Activated T-helper 1 cell treated with anti-CD3 and anti-CD28 coated beads, Interleukin-12 subunit alpha, Interleukin-12 subunit beta, Interleukin-2, Interleukin-4 antibody, amounts not matched to agents 30 ng/mL and 10 ng/mL and 1 ng/mL, durations not matched to agents 14 hours and 24 hours and 36 hours (primary cell): Measurements from ENCODE around the gene TMEM266. TPM values are rescaled to one million over a fixed set of nuclear protein-coding genes. Genes with fewer than 3 reads are reported as not detected.

Experiments used
- DNase-seq: peaks from one replicate; pipeline ENCODE4 v3.0.0; 2021; ENCODE audit warnings: low spot score
- H3K27ac Mint-ChIP-seq: one replicate; pipeline ENCODE4 v1.8.0; 2021; ENCODE audit warnings: mild to moderate bottlenecking, mixed read lengths
- H3K27me3 Mint-ChIP-seq: one replicate; pipeline ENCODE4 v1.8.0; 2022; ENCODE audit warnings: mild to moderate bottlenecking, moderate library complexity, mixed read lengths; ENCODE audit not compliant: insufficient read depth
- H3K36me3 Mint-ChIP-seq: one replicate; pipeline ENCODE4 v1.8.0; 2021; ENCODE audit warnings: low read depth, mixed read lengths
- H3K4me1 Mint-ChIP-seq: one replicate; pipeline ENCODE4 v1.8.0; 2021; ENCODE audit warnings: low read depth, mixed read lengths
- H3K4me3 Mint-ChIP-seq: one replicate; pipeline ENCODE4 v1.8.0; 2021; ENCODE audit warnings: mild to moderate bottlenecking, moderate library complexity, mixed read lengths
- H3K9me3 Mint-ChIP-seq: one replicate; pipeline ENCODE4 v1.8.0; 2021; ENCODE audit warnings: mixed read lengths
- intact Hi-C: fragments of 100-400 bp; cut with micrococcal nuclease; formaldehyde crosslinking; loops from one replicate; pipeline ENCODE4 v1.15.1; 2024
- total RNA-seq: library from RNA; stranded (reverse); gene quantifications from 2 replicates; pipeline ENCODE4 v1.2.3, GENCODE V29; 2022

Gene TMEM266
- total RNA-seq, 1 donor from 2014 or later, result 0.16 TPM

DNA sequence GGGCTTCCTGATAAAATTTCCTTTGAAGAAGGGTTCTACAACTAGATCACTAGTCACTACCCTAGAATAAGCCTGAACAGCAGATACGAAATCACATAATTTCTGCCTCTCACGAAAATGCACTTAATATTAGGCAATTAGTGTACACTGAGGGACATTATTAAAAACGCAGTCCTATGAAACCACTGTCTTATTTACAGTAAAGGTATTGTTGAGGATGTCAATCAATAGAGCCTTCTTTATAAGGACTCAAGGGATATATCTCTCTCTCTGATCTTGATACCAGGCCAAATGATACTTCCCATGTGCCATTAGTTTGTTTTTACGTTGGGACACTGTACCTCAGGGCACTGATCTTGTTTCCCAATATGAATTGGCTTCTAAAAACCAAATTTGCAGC, 191.9 kb downstream of the TMEM266 start:
- Mint-ChIP-seq H3K4me3 (no peak overlapping the region), H3K9me3 (no peaks in the 10 kb centered on the region), H3K27ac (no peak overlapping the region), H3K27me3 (no peaks in the 10 kb centered on the region), H3K36me3 (peaks cover 2% of the 10 kb centered on the region), H3K4me1 (no peaks in the 10 kb centered on the region)
- intact Hi-C loops, result no loop called here
- no peak for DNase-seq

GRCh38 chr15:76252249-76252648, 192.5 kb downstream of the TMEM266 start:
- Mint-ChIP-seq H3K27ac (no peak overlapping the region), H3K36me3 (peaks cover 2% of the 10 kb centered on the region), H3K9me3 (no peaks in the 10 kb centered on the region), H3K4me3 (no peak overlapping the region), H3K27me3 (no peaks in the 10 kb centered on the region), H3K4me1 (no peaks in the 10 kb centered on the region)
- DNase-seq, result no peak
- intact Hi-C loops, result no loop called here

- no peak overlapping the region for H3K4me3 Mint-ChIP-seq
- H3K27me3 Mint-ChIP-seq, result no peaks in the 10 kb centered on the region
- no peak overlapping the region for H3K27ac Mint-ChIP-seq
- peaks cover 3% of the 10 kb centered on the region for H3K36me3 Mint-ChIP-seq
- no peaks in the 10 kb centered on the region for H3K9me3 Mint-ChIP-seq
- intact Hi-C loops, result no loop called here
- DNase-seq, result no peak
- no peaks in the 10 kb centered on the region for H3K4me1 Mint-ChIP-seq
Observed at GRCh38 chr15:76253691-76254473, 194.1 kb downstream of the TMEM266 start.

Other genes starting within 250 kb of the TMEM266 start
- gene UBE2Q2, start 216.5 kb upstream of the TMEM266 start, total RNA-seq, result 20.5 and 20.9 TPM in 2 replicates
- 49.4 and 50.0 TPM in 2 replicates for gene FBXO22, start 156.1 kb upstream of the TMEM266 start, total RNA-seq
- gene NRG4, start 47.6 kb upstream of the TMEM266 start, total RNA-seq, result not detected in 2 replicates